H9 (cell line): ENCODE measurements around the gene PTCD2. TPM values are rescaled to one million over a fixed set of nuclear protein-coding genes. Genes with fewer than 3 reads are reported as not detected.

Experiments used
- DNase-seq: peaks from one replicate; pipeline ENCODE4 v3.0.0-alpha.2; 2017
- H2AFZ ChIP-seq: one replicate; pipeline ENCODE4 v1.6.1; 2013; ENCODE audit warnings: mild to moderate bottlenecking, low read length, control low read depth, moderate library complexity
- H2AK5ac ChIP-seq: 2 replicates; pipeline ENCODE4 v1.6.1; 2013; ENCODE audit warnings: low read length, control low read depth, mixed read lengths; ENCODE audit not compliant: insufficient read length
- H2BK120ac ChIP-seq: one replicate; pipeline ENCODE4 v1.6.1; 2013; ENCODE audit warnings: low read depth, mild to moderate bottlenecking, low read length, control low read depth, inconsistent platforms; ENCODE audit not compliant: poor library complexity, severe bottlenecking
- H2BK12ac ChIP-seq: 2 replicates; pipeline ENCODE4 v1.6.1; 2013; ENCODE audit warnings: low read length, control low read depth, mixed read lengths, low read depth; ENCODE audit not compliant: insufficient read length
- H2BK15ac ChIP-seq: 2 replicates; pipeline ENCODE4 v1.6.1; 2013; ENCODE audit warnings: low read depth, low read length, control low read depth
- H2BK20ac ChIP-seq: one replicate; pipeline ENCODE4 v1.6.1; 2013; ENCODE audit warnings: low read depth, mild to moderate bottlenecking, low read length, control low read depth, inconsistent platforms; ENCODE audit not compliant: poor library complexity, severe bottlenecking
- H2BK5ac ChIP-seq: 2 replicates; pipeline ENCODE4 v1.6.1; 2013; ENCODE audit warnings: low read length, control low read depth, mixed read lengths; ENCODE audit not compliant: insufficient read length
- H3K14ac ChIP-seq: 2 replicates; pipeline ENCODE4 v1.6.1; 2013; ENCODE audit warnings: low read length, control low read depth; ENCODE audit not compliant: insufficient read depth
- H3K18ac ChIP-seq: 2 replicates; pipeline ENCODE4 v1.6.1; 2013; ENCODE audit warnings: low read depth, mild to moderate bottlenecking, mixed read lengths, low read length, control low read depth; ENCODE audit not compliant: insufficient read length
- H3K23ac ChIP-seq: 2 replicates; pipeline ENCODE4 v1.6.1; 2013; ENCODE audit warnings: low read length, control low read depth, mixed read lengths, low read depth; ENCODE audit not compliant: insufficient read length
- H3K23me2 ChIP-seq: 2 replicates; pipeline ENCODE4 v1.6.1; 2013; ENCODE audit warnings: low read depth, mild to moderate bottlenecking, mixed read lengths, low read length, control low read depth; ENCODE audit not compliant: insufficient read length, poor library complexity, severe bottlenecking
- H3K27ac ChIP-seq: 2 replicates; pipeline ENCODE4 v1.5.1; 2013; ENCODE audit warnings: low read length, control low read depth, mixed read lengths, low read depth; ENCODE audit not compliant: insufficient read length
- H3K27me3 ChIP-seq: 2 replicates; pipeline ENCODE4 v1.6.1; 2013; ENCODE audit warnings: low read length, control low read depth, inconsistent platforms; ENCODE audit not compliant: insufficient read depth
- H3K4ac ChIP-seq: 2 replicates; pipeline ENCODE4 v1.6.1; 2013; ENCODE audit warnings: low read depth, mild to moderate bottlenecking, control low read depth, inconsistent platforms, low read length, moderate library complexity
- H3K4me1 ChIP-seq: 2 replicates; pipeline ENCODE4 v1.6.1; 2013; ENCODE audit warnings: low read length, control low read depth, inconsistent platforms; ENCODE audit not compliant: insufficient read depth
- H3K4me2 ChIP-seq: 2 replicates; pipeline ENCODE4 v1.6.1; 2013; ENCODE audit warnings: low read length, control low read depth, mixed read lengths; ENCODE audit not compliant: insufficient read length, insufficient read depth
- H3K56ac ChIP-seq: 2 replicates; pipeline ENCODE4 v1.6.1; 2013; ENCODE audit warnings: low read depth, mild to moderate bottlenecking, mixed read lengths, low read length, control low read depth; ENCODE audit not compliant: insufficient read length
- H3K79me1 ChIP-seq: 2 replicates; pipeline ENCODE4 v1.6.1; 2013; ENCODE audit warnings: low read depth, mild to moderate bottlenecking, moderate library complexity, low read length, control low read depth, inconsistent platforms; ENCODE audit not compliant: insufficient read depth, poor library complexity, severe bottlenecking
- H3K79me2 ChIP-seq: 2 replicates; pipeline ENCODE4 v1.6.1; 2013; ENCODE audit warnings: low read length, control low read depth, inconsistent platforms; ENCODE audit not compliant: insufficient read depth
- H3K9ac ChIP-seq: 2 replicates; pipeline ENCODE4 v1.6.1; 2013; ENCODE audit warnings: low read length, control low read depth, mixed read lengths; ENCODE audit not compliant: insufficient read length; ENCODE audit errors: extremely low read depth
- H3K9me3 ChIP-seq: one replicate; pipeline ENCODE4 v1.6.1; 2013; ENCODE audit warnings: low read depth, low read length, inconsistent platforms; ENCODE audit not compliant: control insufficient read depth
- H3T11ph ChIP-seq: one replicate; pipeline ENCODE4 v1.6.1; 2013; ENCODE audit warnings: mild to moderate bottlenecking, low read length, control low read depth, inconsistent platforms
- H4K20me1 ChIP-seq: one replicate; pipeline ENCODE4 v1.6.1; 2013; ENCODE audit not compliant: control insufficient read depth, insufficient read length, insufficient read depth
- H4K5ac ChIP-seq: 2 replicates; pipeline ENCODE4 v1.6.1; 2013; ENCODE audit warnings: low read depth, mild to moderate bottlenecking, mixed read lengths, low read length, control low read depth; ENCODE audit not compliant: insufficient read length
- H4K8ac ChIP-seq: replicated peaks from 2 replicates; pipeline ENCODE4 v1.6.1; 2013; ENCODE audit warnings: low read length, control low read depth, mixed read lengths, low read depth; ENCODE audit not compliant: insufficient read length
- H4K91ac ChIP-seq: 2 replicates; pipeline ENCODE4 v1.6.1; 2013; ENCODE audit warnings: low read depth, mild to moderate bottlenecking, moderate library complexity, mixed read lengths, low read length, control low read depth; ENCODE audit not compliant: insufficient read length
- H3K27ac Mint-ChIP-seq, 3 experiments: 2 replicates in 2 of 3; 3 replicates in 1 of 3; pipeline ENCODE4 v1.8.0; 2020 to 2021; ENCODE audit warnings: mixed read lengths in 3 of 3, mild to moderate bottlenecking in 1 of 3, moderate library complexity in 1 of 3
- H3K27me3 Mint-ChIP-seq: 2 replicates; pipeline ENCODE4 v1.8.0; 2021; ENCODE audit warnings: low read depth, mild to moderate bottlenecking, moderate library complexity, mixed read lengths
- H3K36me3 Mint-ChIP-seq, 3 experiments: 2 replicates in 2 of 3; 3 replicates in 1 of 3; pipeline ENCODE4 v1.8.0; 2020 to 2021; ENCODE audit warnings: low read depth in 3 of 3, mixed read lengths in 3 of 3; ENCODE audit not compliant: insufficient read depth in 1 of 3
- H3K4me1 Mint-ChIP-seq, 2 experiments: 2 replicates each; pipeline ENCODE4 v1.8.0; 2020; ENCODE audit warnings: mixed read lengths in 2 of 2
- H3K4me3 Mint-ChIP-seq, 2 experiments: 2 replicates in 1 of 2; 3 replicates in 1 of 2; pipeline ENCODE4 v1.8.0; 2020 to 2021; ENCODE audit warnings: mild to moderate bottlenecking in 2 of 2, mixed read lengths in 2 of 2, moderate library complexity in 1 of 2
- H3K9me3 Mint-ChIP-seq, 2 experiments: 2 replicates in 1 of 2; 3 replicates in 1 of 2; pipeline ENCODE4 v1.8.0; 2020; ENCODE audit warnings: mild to moderate bottlenecking in 2 of 2, mixed read lengths in 2 of 2, moderate library complexity in 1 of 2
- CTCF ChIP-seq: fragments of 200-600 bp; sonication (generic); conservative IDR thresholded peaks from 3 replicates; pipeline ENCODE4 v1.8.0; 2021; ENCODE audit warnings: antibody characterized with exemption, mild to moderate bottlenecking
- WGBS: extraction: QIAGEN DNeasy Blood & Tissue Kit; methylation state at CpG from one replicate; pipeline ENCODE4 v1.1.7; 2013; ENCODE audit warnings: missing lambda C conversion rate, low lambda C conversion rate, mixed read lengths; ENCODE audit not compliant: insufficient read length; ENCODE audit errors: extremely low coverage; 5-methylcytosine and 5-hydroxymethylcytosine counted together
- total RNA-seq: library from RNA; stranded (reverse); gene quantifications from 2 replicates; pipeline ENCODE4 v1.2.1, GENCODE V29; 2021

The PTCD2 gene
- total RNA-seq, 1 experiment from 2014 or later, result 12.7 TPM

GRCh38 chr5:72346398-72346797 lies 26.2 kb downstream of the PTCD2 start:
- no peak overlapping the region for H3K4me3 Mint-ChIP-seq
- no peaks in the 10 kb centered on the region; a peak in 1 of 5 replicates for H3K9me3 Mint-ChIP-seq
- Histone ChIP-seq H3K27me3 (no peaks in the 10 kb centered on the region), H3K9me3 (no peaks in the 10 kb centered on the region), H2BK20ac (no peak overlapping the region), H3K4ac (no peak overlapping the region), H3K18ac (no peak overlapping the region), H3K9ac (no peak overlapping the region), H2BK15ac (no peak overlapping the region), H4K5ac (no peak overlapping the region), H3K79me1 (no peaks in the 10 kb centered on the region), H3K4me1 (no peaks in the 10 kb centered on the region), H2AK5ac (no peak overlapping the region), H2BK120ac (no peak overlapping the region), H4K8ac (no peak overlapping the region), H2BK12ac (no peak overlapping the region), H3K14ac (no peak overlapping the region), H3K23me2 (no peaks in the 10 kb centered on the region), H3T11ph (no peak overlapping the region), H3K27ac (no peak overlapping the region), H3K23ac (no peak overlapping the region), H3K79me2 (no peaks in the 10 kb centered on the region), H3K4me2 (no peak overlapping the region), H4K91ac (no peak overlapping the region), H2BK5ac (no peak overlapping the region), H2AFZ (no peak overlapping the region), H3K56ac (no peak overlapping the region), H4K20me1 (no peaks in the 10 kb centered on the region)
- no peaks in the 10 kb centered on the region for H3K27me3 Mint-ChIP-seq
- peak overlapping the region in 1 of 3 experiments; percentile 9; a peak in 1 of 7 replicates for H3K27ac Mint-ChIP-seq
- no peak for DNase-seq
- WGBS, result no CpG with 5 or more reads among the region's 2 CpGs
- peaks cover 22 to 36% (median 28%) of the 10 kb centered on the region in 3 experiments; a peak in 6 of 7 replicates for H3K36me3 Mint-ChIP-seq
- no peak for TF ChIP-seq CTCF
- H3K4me1 Mint-ChIP-seq, result peaks cover 19 to 27% of the 10 kb centered on the region in 2 experiments
